ENCODE measurements around the gene DAPK1. TPM values are rescaled to one million over a fixed set of nuclear protein-coding genes. Genes with fewer than 3 reads are reported as not detected.
A peak's percentile ranks its signal among the peaks of the same experiment; 100 is the strongest.

Gene DAPK1
- polyA plus RNA-seq, 2 of the 4 experiments (the other 2 are of a cell fraction): 55.2 to 67.2 TPM

GRCh38 chr9:87670572-87671264 lies 173.1 kb downstream of the DAPK1 start:
- peaks cover 7% of the 10 kb centered on the region; the same call in 2 of the 3 replicates for H3K4me1 ChIP-seq
- ChIA-PET POLR2A (no interaction called here), CTCF (interaction anchor here (0.7 to 21.0 kb wide), 5 partner anchors 8 to 1249 kb away, joined by 3 to 473 read pairs (median 11); no protein-coding TSS in a partner anchor)
- ATAC-seq (no peak), FAIRE-seq (no peak), DNase-seq (ENCODE audit: low read depth in 1 of 2, low spot score in 1 of 2) (no peak)
- no peak overlapping the region for H3K4me2 ChIP-seq
- H3K4me3 ChIP-seq: no peak overlapping the region
- TF ChIP-seq POLR2A (IDR thresholded peaks at IDR 0.05; ENCODE audit: low read length): 0 out of 2 replicates have a peak, but pooled peaks have one; percentile 10
- no peak for TF ChIP-seq HMGXB4 (CRISPR knock-in tag; IDR thresholded peaks at IDR 0.05; ENCODE audit: borderline replicate concordance)
- no peak for TF ChIP-seq MAZ (IDR thresholded peaks at IDR 0.05; ENCODE audit: borderline replicate concordance, low read depth, low read length)
- TF ChIP-seq CBX8 (IDR thresholded peaks at IDR 0.05): no peak
- no peak for TF ChIP-seq KDM1A (IDR thresholded peaks at IDR 0.05; ENCODE audit: low read depth)
- no peak for TF ChIP-seq PHF8 (IDR thresholded peaks at IDR 0.05; ENCODE audit: borderline replicate concordance, low read depth)
- WGBS (ENCODE audit: missing lambda C conversion rate): 93% methylated on average over 18 of the region's 18 CpGs
- H3K27ac ChIP-seq: no peak overlapping the region
- peaks cover 14% of the 10 kb centered on the region for H3K9me3 ChIP-seq

GRCh38 chr9:87671478-87671877 lies 173.8 kb downstream of the DAPK1 start:
- H3K4me1 ChIP-seq: peaks cover 7% of the 10 kb centered on the region; the same call in 2 of the 3 replicates
- FAIRE-seq: no peak
- H3K27ac ChIP-seq: no peak overlapping the region
- ATAC-seq: no peak
- no peak for TF ChIP-seq NFE2L2 (conservative IDR thresholded peaks at IDR 0.05; ENCODE audit: low read length)
- no peak for TF ChIP-seq EHMT2 (IDR thresholded peaks at IDR 0.05; ENCODE audit: low read depth)
- TF ChIP-seq JUN (IDR thresholded peaks at IDR 0.05): no peak
- no peak for TF ChIP-seq CBX2 (IDR thresholded peaks at IDR 0.05; ENCODE audit: borderline replicate concordance, low read depth)
- no peak for TF ChIP-seq EHF (CRISPR knock-in tag; IDR thresholded peaks at IDR 0.05)
- TF ChIP-seq REST (IDR thresholded peaks at IDR 0.05): no peak
- ChIA-PET CTCF (interaction anchor here (0.7 to 21.0 kb wide), 5 partner anchors 9 to 1250 kb away, joined by 3 to 473 read pairs (median 11); no protein-coding TSS in a partner anchor), POLR2A (no interaction called here)
- no peak overlapping the region for H3K4me2 ChIP-seq
- WGBS (ENCODE audit: missing lambda C conversion rate): 67% methylated on average over 6 of the region's 6 CpGs
- H3K4me3 ChIP-seq: no peak overlapping the region
- H3K9me3 ChIP-seq: peaks cover 8% of the 10 kb centered on the region
- no peak for DNase-seq (ENCODE audit: low read depth in 1 of 2, low spot score in 1 of 2)

GRCh38 chr9:87671925-87672324 lies 174.3 kb downstream of the DAPK1 start:
- Histone ChIP-seq H3K9me3 (peaks cover 4% of the 10 kb centered on the region), H3K27ac (no peak overlapping the region), H3K4me1 (peaks cover 7% of the 10 kb centered on the region; the same call in 2 of the 3 replicates), H3K4me3 (no peak overlapping the region), H3K4me2 (no peak overlapping the region)
- ATAC-seq (no peak), FAIRE-seq (no peak), DNase-seq (ENCODE audit: low read depth in 1 of 2, low spot score in 1 of 2) (no peak)
- POLR2A ChIA-PET: no interaction called here
- WGBS (ENCODE audit: missing lambda C conversion rate): 90% methylated on average over 9 of the region's 9 CpGs
- CTCF ChIA-PET: interaction anchor here (0.9 to 21.0 kb wide), 4 partner anchors 9 to 140 kb away, joined by 3 to 473 read pairs (median 23); no protein-coding TSS in a partner anchor
- TF ChIP-seq NFE2L2 (conservative IDR thresholded peaks at IDR 0.05; ENCODE audit: low read length) (no peak), FOSL2 (IDR thresholded peaks at IDR 0.05) (no peak), FOSL2 (CRISPR knock-in tag; IDR thresholded peaks at IDR 0.05) (no peak), CHD4 (IDR thresholded peaks at IDR 0.05; ENCODE audit: borderline replicate concordance) (no peak), ZC3H11A (IDR thresholded peaks at IDR 0.05) (no peak), POLR2AphosphoS2 (conservative IDR thresholded peaks at IDR 0.05; ENCODE audit: low read length) (no peak), ELK1 (IDR thresholded peaks at IDR 0.05; ENCODE audit: low read depth, low read length) (no peak), GATA3 (IDR thresholded peaks at IDR 0.05; ENCODE audit: borderline replicate concordance) (no peak), HOXB13 (CRISPR knock-in tag; IDR thresholded peaks at IDR 0.05; ENCODE audit: low read depth) (no peak), RARB (CRISPR knock-in tag; IDR thresholded peaks at IDR 0.05) (no peak), BCL3 (IDR thresholded peaks at IDR 0.05) (no peak), USF2 (IDR thresholded peaks at IDR 0.05) (no peak), ATOH8 (CRISPR knock-in tag; IDR thresholded peaks at IDR 0.05; ENCODE audit: low read depth) (no peak)

All from A549 (cell line).